ENCODE measurements around the gene XRCC5.

GRCh38 chr2:216148983-216149382 lies 39.8 kb downstream of the XRCC5 start:
- TF ChIP-seq, protein P1, sequence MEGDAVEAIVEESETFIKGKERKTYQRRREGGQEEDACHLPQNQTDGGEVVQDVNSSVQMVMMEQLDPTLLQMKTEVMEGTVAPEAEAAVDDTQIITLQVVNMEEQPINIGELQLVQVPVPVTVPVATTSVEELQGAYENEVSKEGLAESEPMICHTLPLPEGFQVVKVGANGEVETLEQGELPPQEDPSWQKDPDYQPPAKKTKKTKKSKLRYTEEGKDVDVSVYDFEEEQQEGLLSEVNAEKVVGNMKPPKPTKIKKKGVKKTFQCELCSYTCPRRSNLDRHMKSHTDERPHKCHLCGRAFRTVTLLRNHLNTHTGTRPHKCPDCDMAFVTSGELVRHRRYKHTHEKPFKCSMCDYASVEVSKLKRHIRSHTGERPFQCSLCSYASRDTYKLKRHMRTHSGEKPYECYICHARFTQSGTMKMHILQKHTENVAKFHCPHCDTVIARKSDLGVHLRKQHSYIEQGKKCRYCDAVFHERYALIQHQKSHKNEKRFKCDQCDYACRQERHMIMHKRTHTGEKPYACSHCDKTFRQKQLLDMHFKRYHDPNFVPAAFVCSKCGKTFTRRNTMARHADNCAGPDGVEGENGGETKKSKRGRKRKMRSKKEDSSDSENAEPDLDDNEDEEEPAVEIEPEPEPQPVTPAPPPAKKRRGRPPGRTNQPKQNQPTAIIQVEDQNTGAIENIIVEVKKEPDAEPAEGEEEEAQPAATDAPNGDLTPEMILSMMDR (IDR thresholded peaks at IDR 0.05), result no peak
- TF ChIP-seq ZFX (IDR thresholded peaks at IDR 0.05; ENCODE audit: borderline replicate concordance), result no peak
